NT2/D1 (cell line): ENCODE measurements around the gene SOX5.

ENCODE experiments used
- SUZ12 ChIP-seq: IDR thresholded peaks from 2 replicates; pipeline ENCODE4 v1.6.1; 2011; ENCODE audit not compliant: insufficient read length, insufficient read depth; ENCODE audit errors: extremely low read depth
- YY1 ChIP-seq: IDR thresholded peaks from 2 replicates; pipeline ENCODE4 v1.6.1; 2011; ENCODE audit not compliant: insufficient read length, insufficient read depth
- ZNF274 ChIP-seq: IDR thresholded peaks from 2 replicates; pipeline ENCODE4 v1.6.1; 2011; ENCODE audit warnings: mild to moderate bottlenecking, low read depth, low read length

DNA sequence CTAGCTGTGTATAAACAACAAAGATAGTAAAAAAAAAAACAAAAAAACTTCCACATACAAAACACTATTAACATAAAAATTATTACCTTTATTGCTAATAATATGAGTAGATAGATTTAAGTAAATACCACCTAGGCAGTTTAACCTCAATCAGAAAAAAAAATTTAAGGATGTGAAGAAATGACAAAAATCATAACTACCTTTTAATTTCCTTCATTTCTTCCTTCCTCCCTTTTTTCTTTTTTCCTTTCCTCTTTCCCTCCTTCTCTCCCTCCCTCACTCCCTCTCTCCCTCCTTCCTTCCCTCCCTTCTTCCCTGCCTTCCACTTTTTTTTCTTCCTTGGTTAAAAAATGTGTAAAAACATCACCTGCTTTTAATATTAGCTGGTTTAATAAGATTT lies 81.7 kb downstream of the SOX5 start:
- no peak for TF ChIP-seq SUZ12
- TF ChIP-seq ZNF274: no peak
- TF ChIP-seq YY1: no peak
